ENCODE measurements around the gene UQCRFS1.
A peak's percentile ranks its signal among the peaks of the same experiment; 100 is the strongest.

The UQCRFS1 gene

GRCh38 chr19:29206453-29206852, 6.5 kb downstream of the UQCRFS1 start:
- TF ChIP-seq CTCF (conservative IDR thresholded peaks at IDR 0.05; ENCODE audit: low read depth): no peak
- CTCF ChIA-PET: no interaction called here
- DNase-seq (ENCODE audit: low spot score): no peak
- H3K27ac ChIP-seq: no peak overlapping the region
- POLR2A ChIA-PET (ENCODE audit: low non-redundant PET): no interaction called here

- no peak for TF ChIP-seq CTCF (conservative IDR thresholded peaks at IDR 0.05; ENCODE audit: low read depth)
- CTCF ChIA-PET: interaction anchor here (0.9 kb wide), 1 partner anchor 16 kb away, joined by 4 read pairs; no protein-coding TSS in a partner anchor
- DNase-seq (ENCODE audit: low spot score): no peak
- H3K27ac ChIP-seq: no peak overlapping the region
- POLR2A ChIA-PET (ENCODE audit: low non-redundant PET): no interaction called here
Measured at GRCh38 chr19:29202281-29202680, 10.7 kb downstream of the UQCRFS1 start.

- CTCF ChIA-PET: interaction anchor here (0.9 kb wide), 1 partner anchor 15 kb away, joined by 4 read pairs; no protein-coding TSS in a partner anchor
- no peak for DNase-seq (ENCODE audit: low spot score)
Measured at GRCh38 chr19:29201855-29202254, 11.1 kb downstream of the UQCRFS1 start.

GRCh38 chr19:29194658-29195057, 18.3 kb downstream of the UQCRFS1 start:
- H3K27ac ChIP-seq: no peak overlapping the region
- ChIA-PET POLR2A (ENCODE audit: low non-redundant PET) (no interaction called here), CTCF (no interaction called here)
- no peak for DNase-seq (ENCODE audit: low spot score)
- no peak for TF ChIP-seq CTCF (conservative IDR thresholded peaks at IDR 0.05; ENCODE audit: low read depth)

More at GRCh38 chr19:29201855-29202254, 11.1 kb downstream of the UQCRFS1 start:
- POLR2A ChIA-PET (ENCODE audit: low non-redundant PET): no interaction called here
- H3K27ac ChIP-seq: no peak overlapping the region
- no peak for TF ChIP-seq CTCF (conservative IDR thresholded peaks at IDR 0.05; ENCODE audit: low read depth)

GRCh38 chr19:29193155-29193554, 19.8 kb downstream of the UQCRFS1 start:
- POLR2A ChIA-PET (ENCODE audit: low non-redundant PET): no interaction called here

GRCh38 chr19:29191005-29191404, 21.9 kb downstream of the UQCRFS1 start:
- no peak overlapping the region for H3K27ac ChIP-seq
- TF ChIP-seq CTCF (conservative IDR thresholded peaks at IDR 0.05; ENCODE audit: low read depth): no peak
- CTCF ChIA-PET: no interaction called here
- peak; percentile 19 for DNase-seq (ENCODE audit: low spot score)
- POLR2A ChIA-PET (ENCODE audit: low non-redundant PET): no interaction called here

More at GRCh38 chr19:29193155-29193554, 19.8 kb downstream of the UQCRFS1 start:
- TF ChIP-seq CTCF (conservative IDR thresholded peaks at IDR 0.05; ENCODE audit: low read depth): no peak
- DNase-seq (ENCODE audit: low spot score): no peak
- CTCF ChIA-PET: no interaction called here
- H3K27ac ChIP-seq: no peak overlapping the region

- ChIA-PET CTCF (interaction anchor here (0.6 kb wide), 1 partner anchor 53 kb away, joined by 3 read pairs; no protein-coding TSS in a partner anchor), POLR2A (ENCODE audit: low non-redundant PET) (no interaction called here)
- DNase-seq (ENCODE audit: low spot score): no peak
- no peak overlapping the region for H3K27ac ChIP-seq
- no peak for TF ChIP-seq CTCF (conservative IDR thresholded peaks at IDR 0.05; ENCODE audit: low read depth)
Measured at GRCh38 chr19:29189033-29189360, 24.0 kb downstream of the UQCRFS1 start.

All from RWPE1 (cell line).